ENCODE measurements around the gene IGF1.

GRCh38 chr12:102423462-102423861 is 56.9 kb downstream of the IGF1 start:
- TF ChIP-seq CTCF (IDR thresholded peaks at IDR 0.05) (no peak), POLR2AphosphoS5 (IDR thresholded peaks at IDR 0.05; ENCODE audit: low read depth, low read length) (no peak), TEAD4 (IDR thresholded peaks at IDR 0.05; ENCODE audit: borderline replicate concordance, insufficient read depth) (no peak), MEF2A (IDR thresholded peaks at IDR 0.05; ENCODE audit: borderline replicate concordance, low read depth) (no peak), MAX (IDR thresholded peaks at IDR 0.05; ENCODE audit: low read depth) (no peak), YY1 (IDR thresholded peaks at IDR 0.05; ENCODE audit: low read depth) (no peak), RAD21 (IDR thresholded peaks at IDR 0.05; ENCODE audit: low read length) (no peak), ELF1 (IDR thresholded peaks at IDR 0.05) (no peak), EP300 (IDR thresholded peaks at IDR 0.05; ENCODE audit: borderline replicate concordance in 1 of 2, low read depth in 1 of 2, low read length in 1 of 2) (no peak), NRF1 (IDR thresholded peaks at IDR 0.05; ENCODE audit: low read depth, low read length) (no peak), SIN3A (IDR thresholded peaks at IDR 0.05; ENCODE audit: borderline replicate concordance, low read depth, low read length) (no peak), TCF12 (IDR thresholded peaks at IDR 0.05) (no peak), RFX5 (IDR thresholded peaks at IDR 0.05; ENCODE audit: low read length) (no peak)

Data from SK-N-SH (cell line).